Epidermal melanocyte (primary cell): Measurements from ENCODE around the gene TRPC6.
"Not testable (repeated sequence)": the region's sequence is repeated elsewhere in the genome, so short reads cannot be mapped to it uniquely, and the experiment has no call there.

Experiments
- DNase-seq: peaks from one replicate; pipeline ENCODE4 v3.0.0; 2011; ENCODE audit warnings: low spot score; ENCODE audit not compliant: insufficient read length

Gene TRPC6

GRCh38 chr11:101523193-101523592, 60.6 kb downstream of the TRPC6 start:
- DNase-seq: no peak

GRCh38 chr11:101521821-101522220, 62.0 kb downstream of the TRPC6 start:
- no peak for DNase-seq

DNA sequence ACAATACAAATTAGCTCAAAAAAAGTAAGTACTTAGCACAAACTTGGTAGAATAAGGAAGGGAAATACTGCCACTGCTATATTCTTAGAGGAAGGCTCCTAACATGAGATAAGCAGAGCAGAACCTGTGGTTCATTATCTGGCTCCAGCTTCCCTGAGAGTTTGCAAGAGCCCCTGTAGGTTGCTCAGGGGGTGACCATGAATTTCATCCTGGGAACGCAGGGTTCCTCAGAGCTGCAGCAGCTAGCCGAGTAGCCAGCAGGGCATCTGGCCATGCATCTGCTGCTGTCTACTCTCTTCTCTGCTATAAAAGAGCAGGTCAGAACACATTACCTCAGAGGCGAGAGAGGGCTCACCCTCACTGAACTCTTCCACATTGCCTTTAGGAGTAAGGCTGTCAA, 67.3 kb downstream of the TRPC6 start:
- no peak for DNase-seq

DNA sequence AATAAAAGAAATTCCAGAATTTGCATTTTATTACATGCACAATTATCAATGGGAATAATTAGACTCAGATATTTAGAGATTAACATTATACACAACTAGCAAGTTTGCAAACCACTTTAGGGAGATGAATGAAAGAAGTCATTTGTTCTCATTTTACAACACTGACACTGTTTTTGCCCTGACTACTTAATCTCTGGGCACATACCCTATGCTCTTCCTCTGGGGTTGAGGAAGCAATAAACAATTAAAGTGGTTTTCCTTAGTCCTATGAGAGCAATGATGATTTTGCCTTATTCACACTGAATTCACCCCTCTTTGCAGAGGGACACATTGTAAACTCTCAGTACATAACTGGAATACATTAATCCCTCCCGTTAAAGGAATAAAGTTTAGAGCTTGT, 72.7 kb downstream of the TRPC6 start:
- no peak for DNase-seq

DNA sequence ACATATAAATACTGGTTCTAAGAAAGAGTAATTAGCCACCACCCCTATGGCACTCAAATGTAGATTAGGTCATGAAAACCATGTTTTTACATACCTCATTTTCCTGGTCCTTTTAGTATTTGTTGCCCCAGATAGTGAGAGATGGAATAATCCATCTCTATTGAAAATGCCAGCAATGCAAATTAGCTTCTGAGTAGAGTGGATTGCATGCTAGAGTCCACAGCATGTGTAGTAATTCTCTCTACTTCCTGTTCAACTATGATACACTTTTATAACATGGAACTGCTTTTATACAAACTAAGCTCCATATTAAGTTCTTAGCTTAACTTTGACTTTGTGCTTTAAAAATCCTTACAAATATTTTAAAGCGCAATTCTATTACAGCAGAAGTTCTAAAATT, 73.2 kb downstream of the TRPC6 start:
- DNase-seq: no peak

DNA sequence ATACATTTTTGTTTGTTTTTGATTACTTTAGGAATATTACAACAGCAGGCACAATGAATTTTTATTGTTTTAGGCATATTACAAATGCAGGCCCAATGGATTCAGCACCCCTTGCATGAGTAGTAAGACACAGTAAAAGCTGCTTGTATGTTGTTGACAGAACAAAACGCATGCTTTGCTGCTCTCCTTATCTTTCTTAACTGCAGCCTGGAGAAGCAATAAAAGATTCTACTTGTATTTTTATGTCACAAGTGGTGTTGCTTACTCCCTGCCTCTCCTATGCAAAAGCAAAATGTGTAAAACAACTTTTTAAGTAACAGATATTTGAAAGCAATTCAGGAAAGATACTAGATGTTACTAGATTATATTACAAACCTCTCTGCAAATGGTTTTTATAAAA, 73.9 kb downstream of the TRPC6 start:
- DNase-seq: no peak

DNA sequence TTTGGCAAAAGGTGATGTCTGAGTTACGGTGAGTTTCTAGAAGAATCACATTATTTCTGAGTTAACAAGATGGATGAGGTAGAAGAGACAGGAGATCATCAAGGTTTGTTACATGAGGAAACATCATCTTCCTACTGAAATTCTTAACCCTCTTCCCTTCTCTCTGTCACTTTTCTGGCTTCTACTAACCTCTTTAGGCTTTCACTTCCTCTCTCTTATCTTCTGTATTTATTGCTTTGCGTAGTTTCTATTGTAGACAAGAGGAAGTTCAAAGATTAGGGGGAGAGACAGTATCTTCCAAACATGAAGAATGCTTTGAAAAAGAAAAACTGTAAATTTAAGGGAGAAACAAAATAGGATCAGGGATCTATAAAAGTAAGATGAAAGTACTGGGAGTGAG, 75.4 kb downstream of the TRPC6 start:
- no peak for DNase-seq

GRCh38 chr11:101498891-101499290, 84.9 kb downstream of the TRPC6 start:
- no peak for DNase-seq

DNA sequence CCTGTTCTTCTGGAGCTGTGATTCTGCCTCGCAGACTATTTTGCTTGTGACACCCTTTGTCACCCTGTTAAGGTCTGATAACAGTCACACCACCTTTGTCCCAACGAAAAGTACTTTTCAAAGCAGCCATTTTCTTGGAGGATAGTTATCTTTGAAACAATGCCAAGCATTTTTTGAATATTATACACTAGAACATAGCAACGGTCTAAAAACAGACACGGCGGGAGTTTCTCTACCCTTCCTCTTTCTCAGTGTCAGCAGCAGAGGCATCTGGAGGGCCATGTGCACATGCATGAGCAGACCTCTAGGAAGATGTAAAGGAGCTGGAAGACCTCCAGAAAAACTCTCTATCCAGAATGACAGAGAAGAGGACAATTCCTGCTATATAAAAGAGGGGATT, 86.5 kb downstream of the TRPC6 start:
- DNase-seq: no peak

GRCh38 chr11:101487775-101488174, 96.0 kb downstream of the TRPC6 start:
- DNase-seq: no peak

- no peak for DNase-seq
Measured at GRCh38 chr11:101482556-101483124, 101.2 kb downstream of the TRPC6 start.

GRCh38 chr11:101478587-101479369, 105.0 kb downstream of the TRPC6 start:
- no peak for DNase-seq

DNA sequence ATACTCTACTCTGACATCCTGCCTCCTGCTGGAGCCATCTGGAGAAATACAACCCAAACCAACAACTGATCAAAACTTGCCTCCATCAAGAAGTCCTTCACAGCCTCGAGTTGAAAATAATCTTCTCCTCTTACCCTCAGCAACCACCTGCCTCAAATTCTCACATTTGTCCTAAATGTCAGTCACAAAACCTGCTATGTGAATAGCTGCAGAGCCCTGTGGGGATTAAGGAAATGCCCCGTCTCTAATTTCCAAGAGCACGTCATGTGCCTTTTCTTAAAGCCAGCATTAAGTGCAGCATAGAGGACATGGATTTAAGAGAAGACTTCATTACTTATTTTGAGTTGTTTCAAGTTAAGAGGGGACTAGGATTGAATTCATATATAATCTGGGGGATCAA, 105.9 kb downstream of the TRPC6 start:
- no peak for DNase-seq

GRCh38 chr11:101476191-101476590, 107.6 kb downstream of the TRPC6 start:
- no peak for DNase-seq

DNA sequence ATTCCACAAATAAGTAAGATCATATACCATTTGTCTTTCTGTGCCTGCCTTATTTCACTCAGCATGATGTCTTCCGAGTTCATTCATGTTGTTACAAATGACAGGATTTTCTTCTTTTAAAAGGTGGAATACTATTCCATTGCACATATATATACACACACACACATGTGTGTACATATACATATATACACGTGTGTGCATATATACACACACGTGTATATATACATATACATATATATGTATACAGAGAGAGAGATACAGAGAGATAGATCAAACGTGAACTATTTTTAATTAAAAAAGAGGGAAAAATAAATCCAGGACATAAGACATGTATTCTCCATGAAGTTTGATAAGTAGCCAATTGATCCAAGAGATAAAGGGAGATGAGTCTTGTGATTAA, 108.1 kb downstream of the TRPC6 start:
- DNase-seq: no peak

DNA sequence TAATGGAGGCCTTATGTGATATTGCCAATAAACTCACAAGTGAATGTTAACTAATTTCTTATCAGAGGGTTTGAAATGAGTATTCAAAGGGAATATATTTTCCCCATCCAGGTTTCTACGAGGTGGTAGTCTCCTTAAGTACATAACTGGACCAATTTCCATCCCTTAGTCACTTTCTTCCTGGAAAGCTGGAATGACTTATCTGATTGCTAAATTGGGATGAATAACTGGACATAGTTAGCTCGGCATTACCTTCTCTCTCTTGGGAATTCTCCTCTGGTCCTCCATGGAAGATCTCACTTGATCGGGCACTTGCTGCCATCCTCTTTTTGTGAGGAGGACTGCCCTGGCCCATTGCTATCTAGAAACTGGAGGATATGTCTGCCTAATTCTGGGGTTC, 109.1 kb downstream of the TRPC6 start:
- DNase-seq: no peak

DNA sequence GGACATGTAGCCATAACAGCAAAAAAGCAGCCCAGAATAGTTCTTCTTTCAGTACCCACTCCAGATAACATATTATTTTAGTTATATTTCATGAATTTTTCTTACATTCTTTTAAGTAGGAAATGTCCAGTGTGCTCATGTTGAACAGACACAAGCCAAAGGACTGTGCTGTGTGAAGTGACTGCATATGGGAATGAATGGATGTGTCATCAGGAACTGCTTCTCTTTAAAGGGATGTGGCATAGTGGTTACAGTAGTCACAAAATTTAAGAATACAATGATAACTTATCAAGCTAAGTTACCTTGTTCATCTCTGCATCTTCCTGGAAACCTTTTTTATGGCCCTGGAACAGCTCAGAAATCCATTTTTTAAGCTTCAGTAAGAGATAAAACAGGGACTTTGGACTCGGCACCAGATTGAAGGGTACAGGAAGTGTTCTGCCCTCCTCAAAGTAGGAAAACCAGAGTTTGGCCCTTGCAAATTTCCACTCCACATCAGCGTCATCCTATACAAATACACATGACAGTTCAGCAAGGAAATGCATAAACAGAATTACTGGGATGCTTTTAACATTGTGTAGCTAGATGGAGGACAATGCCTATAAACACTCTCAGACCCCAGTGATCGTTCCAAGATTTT, 112.8 kb downstream of the TRPC6 start:
- DNase-seq: no peak

DNA sequence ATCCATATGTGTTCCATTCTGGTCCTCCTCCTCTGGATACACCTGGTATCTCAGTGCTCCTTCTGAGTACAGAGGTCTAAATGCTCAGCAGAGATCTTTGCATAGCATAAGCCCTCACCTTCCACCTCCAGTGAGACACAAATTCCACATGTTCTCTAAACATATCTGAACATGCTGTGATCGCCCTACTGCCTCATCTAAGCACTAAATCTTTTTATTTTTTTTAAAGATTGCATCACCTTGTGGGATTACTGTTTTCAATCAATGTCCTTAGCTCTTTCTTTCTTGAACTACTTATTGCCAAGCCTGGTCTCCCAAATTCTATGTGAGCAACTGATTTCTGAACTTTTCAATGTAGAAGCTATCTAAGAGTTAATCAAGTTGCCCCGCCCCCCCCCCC, 113.4 kb downstream of the TRPC6 start:
- no peak for DNase-seq

GRCh38 chr11:101466352-101466751, 117.5 kb downstream of the TRPC6 start:
- DNase-seq: no peak

GRCh38 chr11:101464388-101464787, 119.4 kb downstream of the TRPC6 start:
- not testable (repeated sequence) for DNase-seq

GRCh38 chr11:101459020-101459419, 124.8 kb downstream of the TRPC6 start:
- DNase-seq: no peak

DNA sequence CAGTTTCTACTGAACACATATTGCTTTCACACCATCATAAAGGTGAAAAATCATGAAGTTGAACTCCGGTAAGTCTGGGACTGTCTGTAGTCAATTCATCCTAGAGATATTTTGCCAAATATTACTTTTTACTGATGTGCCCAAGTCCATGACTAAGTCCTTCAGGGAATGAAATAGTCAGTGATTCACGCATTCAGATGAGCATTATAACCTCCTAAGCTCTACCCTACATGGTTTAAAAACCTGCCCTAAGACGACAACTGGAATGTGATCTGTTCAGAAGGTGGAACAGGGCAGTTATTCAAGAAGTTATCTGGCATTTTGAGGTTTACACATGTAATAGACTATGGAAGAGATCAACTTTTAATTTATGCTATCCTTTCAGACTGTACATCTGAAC, 125.6 kb downstream of the TRPC6 start:
- no peak for DNase-seq

GRCh38 chr11:101456812-101457211, 127.0 kb downstream of the TRPC6 start:
- DNase-seq: no peak
